Suppressor macrophage (primary cell): ENCODE measurements around the gene ERC1.
"Not testable (repeated sequence)": the region's sequence is repeated elsewhere in the genome, so short reads cannot be mapped to it uniquely, and the experiment has no call there.

ENCODE experiments used
- DNase-seq, 4 experiments: peaks; one replicate each; pipeline ENCODE4 v3.0.0-alpha.2; 2020 to 2022

ERC1 gene

DNA sequence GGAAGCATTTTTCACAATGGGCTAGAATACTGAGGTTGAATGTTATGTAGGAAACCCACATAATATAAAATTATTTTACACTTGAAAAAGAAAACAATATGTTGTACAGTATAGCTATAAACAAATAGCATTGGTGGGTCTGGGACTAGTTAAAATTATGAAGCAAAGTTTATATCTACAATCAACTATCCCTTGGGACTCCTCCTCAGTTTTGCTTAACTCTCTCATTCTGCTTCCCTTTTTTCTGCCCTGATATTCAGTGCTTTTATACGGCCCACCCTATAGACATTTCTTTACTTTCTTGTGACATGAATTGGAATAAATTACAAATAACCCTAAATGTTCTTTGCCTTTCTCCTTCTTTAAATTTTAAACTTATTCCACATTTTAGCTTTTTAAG lies 302.9 kb downstream of the ERC1 start:
- no peak for DNase-seq

DNA sequence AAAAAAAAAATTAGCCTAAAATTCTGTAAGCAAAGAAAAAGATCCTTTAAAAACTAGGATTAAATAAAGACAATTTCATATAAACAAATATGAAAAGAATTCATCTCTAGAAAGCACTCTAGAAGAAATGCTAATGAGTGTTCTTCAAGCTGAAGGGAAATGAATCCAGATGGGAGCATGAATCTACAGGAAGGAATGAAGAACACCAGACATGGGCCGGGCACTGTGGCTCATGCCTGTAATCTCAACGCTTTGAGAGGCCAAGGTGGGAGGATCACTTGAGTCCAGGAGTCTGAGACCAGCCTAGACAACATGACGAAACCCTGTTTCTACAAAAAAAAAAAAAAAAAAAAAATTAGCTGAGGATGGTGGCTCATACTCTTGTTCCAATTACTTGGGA lies 306.2 kb downstream of the ERC1 start:
- no peak for DNase-seq

DNA sequence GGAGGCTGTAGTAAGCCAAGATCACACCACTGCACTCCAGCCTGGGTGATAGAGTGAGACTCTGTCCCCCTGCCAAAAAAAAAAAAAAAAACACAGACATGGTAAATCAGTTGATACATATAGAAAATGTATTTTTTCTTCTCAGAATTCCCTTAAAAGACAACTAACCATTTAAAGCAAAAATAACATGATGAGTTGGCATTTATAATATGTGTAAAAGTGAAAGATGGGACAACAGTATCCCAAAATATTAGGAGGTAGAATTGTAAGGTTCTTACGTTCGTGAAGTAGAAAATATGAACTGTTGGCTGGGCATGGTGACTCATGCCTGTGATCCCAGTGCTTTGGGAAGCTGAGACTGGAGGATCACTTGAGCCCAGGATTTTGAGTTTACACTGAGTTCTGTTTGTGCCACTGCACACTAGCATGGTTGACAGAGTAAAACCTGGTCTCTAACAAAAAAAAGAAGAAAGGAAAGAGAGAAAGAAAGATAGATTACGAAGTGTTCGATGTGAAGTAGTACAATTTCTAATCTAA lies 306.7 kb downstream of the ERC1 start:
- no peak for DNase-seq

DNA sequence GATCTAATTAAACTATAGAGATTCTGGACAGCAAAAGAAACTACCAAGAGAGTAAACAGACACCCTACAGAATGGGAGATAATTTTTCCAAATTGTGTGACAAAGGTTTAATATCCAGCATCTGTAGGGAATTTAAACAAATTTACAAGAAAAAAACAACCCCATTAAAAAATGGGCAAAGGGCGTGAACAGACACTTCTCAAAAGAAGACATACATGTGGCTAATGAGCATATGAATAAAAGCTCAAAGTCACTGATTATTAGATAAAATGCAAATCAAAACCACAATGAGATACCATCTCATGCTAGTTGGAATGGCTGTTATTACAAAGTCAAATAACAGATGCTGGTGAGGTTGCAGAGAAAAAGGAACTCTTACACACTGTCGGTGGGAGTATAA lies 309.4 kb downstream of the ERC1 start:
- no peak for DNase-seq

DNA sequence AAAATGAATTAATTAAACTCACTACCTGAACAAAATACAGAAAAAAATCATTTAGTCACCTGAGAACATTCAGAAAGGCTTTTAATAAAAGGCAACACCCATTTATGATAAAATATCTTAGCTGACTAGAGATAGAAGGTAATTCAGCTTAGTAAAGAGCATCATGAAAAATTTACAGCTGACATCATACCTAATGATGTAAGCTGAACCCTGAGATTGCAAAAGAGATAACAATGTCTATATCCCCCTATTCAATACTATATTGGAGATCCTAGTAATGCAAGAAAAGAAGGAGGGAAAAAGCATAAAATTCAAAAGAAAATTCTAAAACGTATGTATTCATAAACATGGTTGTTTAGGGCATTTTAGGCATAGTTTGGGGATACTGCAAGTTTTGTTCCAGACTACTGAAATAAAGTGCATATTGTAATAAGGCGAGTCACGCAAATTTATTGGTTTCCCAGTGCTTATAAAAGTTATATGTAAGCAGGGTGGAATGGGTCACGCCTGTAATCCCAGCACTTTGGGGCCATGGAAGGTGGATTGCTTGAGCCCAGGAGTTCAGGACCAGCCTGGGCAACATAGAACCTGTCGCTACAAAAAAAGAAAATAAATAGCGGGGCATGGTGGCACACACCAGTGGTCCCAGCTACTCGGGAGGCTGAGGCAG lies 311.3 kb downstream of the ERC1 start:
- DNase-seq, result no peak

DNA sequence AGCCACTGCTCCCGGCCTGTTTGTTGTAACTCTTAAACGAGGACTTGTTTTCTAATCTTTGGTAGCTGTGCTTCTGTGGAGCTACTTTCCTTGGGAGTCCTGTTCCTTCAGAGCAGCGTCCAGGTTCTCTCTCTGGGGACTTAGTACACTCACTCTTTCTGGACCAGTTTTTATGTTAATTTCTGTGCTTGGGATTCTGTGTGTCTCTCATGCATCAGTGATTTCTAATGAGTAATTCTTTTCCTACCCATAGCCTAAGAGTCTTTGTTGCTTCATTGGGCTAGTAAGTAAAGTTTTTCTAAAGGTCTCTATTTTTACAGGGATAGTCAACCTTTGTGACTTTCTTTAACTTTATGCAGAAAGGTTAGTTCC lies 314.0 kb downstream of the ERC1 start:
- no peak for DNase-seq

DNA sequence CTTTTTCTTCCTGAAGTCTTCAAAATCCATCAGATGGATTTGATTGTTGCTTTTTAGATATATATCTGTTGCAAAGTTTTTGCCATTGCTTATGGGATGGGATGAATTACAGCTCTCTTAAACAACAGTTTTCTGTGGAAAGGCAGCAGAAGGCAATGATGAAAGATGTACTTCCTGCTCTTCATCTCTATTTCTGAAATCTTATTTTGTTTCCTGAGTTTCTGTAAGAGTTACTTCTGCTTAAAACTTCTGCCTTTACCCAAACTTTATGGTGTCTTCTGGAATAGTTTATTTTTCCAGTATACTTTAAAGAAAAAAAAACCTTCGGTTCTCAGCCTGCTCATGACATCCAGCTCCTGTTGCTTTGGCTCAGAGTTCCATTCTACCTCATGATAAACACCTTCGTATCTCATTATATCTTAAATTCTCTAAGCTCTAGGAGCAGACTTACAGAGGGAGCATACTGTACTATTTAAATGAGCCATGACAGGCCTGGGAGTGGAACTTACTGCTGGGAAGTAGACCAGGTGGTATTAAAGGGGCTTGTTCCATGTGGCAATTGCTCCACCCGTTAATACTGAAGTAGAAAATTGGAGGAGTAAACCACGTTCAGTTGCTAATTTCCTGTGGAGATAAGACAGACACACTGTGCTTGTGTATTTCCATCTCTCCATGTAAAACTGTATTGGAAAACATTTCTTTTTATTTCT lies 314.9 kb downstream of the ERC1 start:
- peak; percentile 7 to 69 (median 36) for DNase-seq

DNA sequence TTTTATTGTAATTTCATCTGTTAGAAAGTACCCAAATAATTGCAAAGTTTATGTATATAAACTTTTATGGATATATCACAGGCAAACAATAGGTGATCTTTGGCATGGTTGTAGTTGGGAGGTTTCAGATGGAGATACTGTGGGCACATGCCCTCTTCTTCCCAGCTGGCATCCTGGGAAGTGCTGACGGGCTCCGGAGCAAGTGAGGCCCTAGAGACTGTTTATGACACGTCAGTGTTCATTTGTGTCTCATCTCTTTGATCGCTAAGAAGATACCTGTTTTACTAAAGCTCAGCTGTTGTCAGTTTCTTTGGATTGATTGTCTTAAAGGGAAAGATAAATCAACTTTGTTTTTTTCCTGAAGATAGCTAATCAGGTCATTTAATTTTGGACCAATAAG lies 315.8 kb downstream of the ERC1 start:
- DNase-seq, result no peak

DNA sequence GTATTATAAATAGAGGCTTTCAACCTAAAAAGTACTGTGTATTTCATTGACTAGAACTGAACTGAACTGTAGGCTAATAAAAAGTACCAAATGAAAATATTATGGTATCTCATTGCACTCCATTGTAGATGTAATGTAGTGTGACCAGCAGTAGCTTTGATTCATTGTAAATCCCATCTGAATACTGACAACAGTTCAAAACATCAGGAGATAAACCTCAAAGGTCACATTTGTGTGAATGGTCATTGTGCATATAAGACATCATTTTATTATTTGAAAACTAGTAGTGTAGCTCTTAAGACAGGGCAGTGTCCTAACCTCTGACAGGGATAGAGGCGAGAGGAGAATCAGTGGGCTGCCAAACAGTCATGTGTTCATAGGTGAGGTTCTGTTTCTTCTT lies 316.8 kb downstream of the ERC1 start:
- DNase-seq, result no peak

DNA sequence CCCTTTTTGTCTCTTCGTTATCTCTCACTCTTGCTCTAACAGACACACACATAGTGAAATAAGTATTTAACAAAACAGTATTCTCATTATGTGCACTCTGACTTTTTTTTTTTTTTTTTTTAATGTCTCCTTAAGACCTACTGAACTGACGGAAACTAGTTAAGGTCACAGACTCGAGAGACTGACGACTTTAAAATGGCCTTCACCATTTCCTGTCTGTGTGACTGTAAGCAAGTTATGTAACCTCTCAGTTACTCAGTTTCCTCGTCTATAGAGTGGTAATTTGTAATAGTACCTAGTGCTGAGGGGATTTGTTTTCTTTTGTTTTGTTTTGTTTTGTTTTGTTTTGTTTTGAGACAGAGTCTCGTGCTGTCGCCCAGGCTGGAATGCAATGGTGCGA lies 318.6 kb downstream of the ERC1 start:
- peak; percentile 14 to 50 (median 28) for DNase-seq

DNA sequence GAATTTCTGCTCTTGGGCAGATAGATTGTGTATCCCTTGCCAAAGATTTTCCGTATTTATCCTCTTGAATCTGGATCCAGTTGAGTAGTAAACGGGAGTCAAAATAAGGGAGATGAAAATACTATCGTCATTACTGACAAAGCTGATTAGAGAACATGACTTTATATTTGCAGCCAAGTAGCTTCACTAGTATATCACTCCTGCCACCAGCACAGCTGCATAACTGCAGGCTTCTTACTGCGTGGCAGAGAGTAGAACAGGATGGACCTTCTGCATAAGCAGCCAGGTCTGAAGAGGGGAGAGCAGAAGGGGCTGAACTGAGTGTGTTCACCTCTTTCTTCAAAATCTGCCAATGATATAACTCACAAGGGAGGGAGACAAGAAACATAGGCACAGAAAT lies 319.6 kb downstream of the ERC1 start:
- no peak for DNase-seq

DNA sequence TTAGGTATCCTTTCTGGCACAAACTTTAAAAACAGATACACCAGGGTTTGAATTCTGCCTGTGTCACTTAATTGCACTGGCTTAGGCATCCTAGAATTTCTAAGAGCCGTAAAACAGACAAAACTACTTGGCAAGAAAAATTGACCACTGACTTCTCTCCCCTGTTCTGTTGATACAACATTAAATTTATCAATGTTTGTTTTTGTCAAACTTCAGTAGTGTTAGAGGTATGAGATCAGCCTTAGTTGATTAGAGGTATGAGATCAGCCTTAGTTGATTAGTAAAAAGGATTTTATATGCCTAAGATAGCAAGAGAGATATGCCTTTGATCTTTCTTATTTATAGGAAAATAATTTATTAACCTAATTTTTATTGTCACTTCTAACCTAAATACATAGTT lies 320.1 kb downstream of the ERC1 start:
- DNase-seq, result no peak

DNA sequence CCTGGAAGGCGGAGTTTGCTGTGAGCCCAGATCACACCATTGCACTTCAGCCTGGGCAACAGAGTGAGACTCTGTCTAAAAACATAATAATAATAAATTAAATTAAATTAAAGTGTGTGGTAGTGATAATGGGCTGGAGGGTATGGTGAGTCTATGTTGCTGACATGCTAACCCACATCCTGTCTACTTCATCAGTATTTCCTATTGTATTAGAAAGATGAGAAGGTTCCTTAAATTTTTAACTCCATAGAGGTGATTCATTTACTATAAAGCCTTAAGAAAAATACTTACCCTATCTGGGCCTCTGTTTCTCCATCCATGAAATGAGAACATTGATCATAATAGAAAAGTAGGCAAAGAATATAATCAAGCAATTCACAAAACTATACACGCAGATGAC lies 322.9 kb downstream of the ERC1 start:
- DNase-seq, result no peak

DNA sequence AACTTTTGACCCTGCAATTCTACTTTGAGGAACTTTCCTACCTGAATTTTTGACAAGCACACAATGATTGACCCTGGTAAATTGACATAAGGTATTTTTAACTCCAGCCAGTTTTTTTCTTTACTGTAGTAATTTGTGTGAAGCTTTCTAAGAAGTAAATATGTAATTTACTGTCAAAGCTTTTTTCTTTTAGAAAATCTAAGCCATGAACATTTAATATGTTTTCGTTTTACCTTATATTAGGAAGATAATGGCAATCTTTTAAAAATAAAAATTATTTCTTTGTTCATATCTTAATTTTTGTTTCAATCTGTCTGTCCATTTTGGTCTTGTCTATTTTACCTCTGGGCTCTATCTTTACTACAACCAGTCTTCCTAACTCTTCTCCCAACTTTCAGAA lies 323.5 kb downstream of the ERC1 start:
- no peak for DNase-seq

DNA sequence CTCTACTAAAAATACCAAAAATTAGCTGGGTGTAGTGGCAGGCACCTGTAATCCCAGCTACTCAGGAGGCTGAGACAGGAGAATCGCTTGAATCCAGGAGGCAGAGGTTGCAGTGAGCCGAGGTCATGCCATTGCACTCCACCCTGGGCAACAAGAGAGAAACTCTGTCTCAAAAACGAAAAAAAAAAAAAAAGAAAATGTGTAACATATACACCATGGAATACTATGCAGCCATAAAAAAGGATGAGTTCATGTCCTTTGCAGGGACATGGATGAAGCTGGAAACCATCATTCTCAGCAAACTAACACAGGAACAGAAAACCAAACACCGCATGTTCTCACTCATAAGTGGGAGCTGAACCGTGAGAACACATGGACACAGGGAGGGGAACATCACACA lies 326.0 kb downstream of the ERC1 start:
- DNase-seq, result not testable (repeated sequence)

DNA sequence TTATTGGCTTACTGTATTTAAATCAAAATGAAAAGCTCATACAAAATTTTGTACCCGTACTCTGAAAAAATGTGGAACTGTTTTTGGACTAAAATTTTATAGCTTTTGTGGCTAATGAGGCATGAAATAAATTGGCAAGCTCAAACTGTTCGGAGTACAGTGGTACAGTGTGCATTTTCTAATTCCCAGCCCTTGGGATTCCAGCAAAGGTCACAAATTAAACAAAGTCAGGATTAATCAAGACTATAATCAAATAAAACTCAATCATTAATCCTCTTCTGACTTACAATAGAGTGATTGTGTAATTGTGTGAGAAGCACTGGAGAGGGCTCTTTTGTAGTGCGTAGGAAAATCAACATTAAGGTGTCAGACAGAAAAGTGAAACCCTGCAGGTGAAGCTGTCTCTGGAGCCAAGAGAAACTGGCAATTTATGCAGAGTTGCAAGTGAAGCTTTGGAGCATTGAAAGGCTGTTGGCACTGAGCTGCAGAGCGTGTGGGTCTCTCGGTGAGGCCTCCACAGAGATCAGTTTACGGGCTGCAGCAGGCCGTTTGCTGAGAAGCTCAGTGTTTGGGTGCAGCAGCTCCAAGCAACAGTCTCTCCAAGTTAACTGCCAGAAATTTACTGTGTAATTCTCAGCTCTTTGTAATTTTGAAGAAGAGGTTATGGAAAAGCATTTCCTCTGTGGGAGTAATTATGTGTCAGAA lies 327.5 kb downstream of the ERC1 start:
- DNase-seq, result peak in 3 of 4 experiments; percentile 19 to 38 (median 36)

DNA sequence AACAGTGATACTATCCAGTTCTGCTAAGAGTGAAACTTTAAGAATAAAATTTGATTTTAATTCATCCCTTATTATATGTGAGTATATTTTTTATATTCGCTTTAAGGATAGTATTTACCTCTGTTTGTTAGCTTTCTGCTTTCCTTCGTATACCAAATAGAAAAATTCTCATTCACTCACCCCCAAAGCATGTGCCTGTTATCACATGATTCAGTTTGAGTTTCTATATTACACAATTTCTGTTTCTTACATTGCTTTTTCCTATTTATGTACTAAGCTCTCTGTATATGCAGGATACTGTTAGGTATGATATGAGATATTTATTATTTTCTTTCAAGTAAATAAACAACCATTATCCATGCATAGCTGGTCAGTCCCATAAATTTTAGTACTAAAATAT lies 328.2 kb downstream of the ERC1 start:
- peak in 2 of 4 experiments; percentile 38 to 61 for DNase-seq

DNA sequence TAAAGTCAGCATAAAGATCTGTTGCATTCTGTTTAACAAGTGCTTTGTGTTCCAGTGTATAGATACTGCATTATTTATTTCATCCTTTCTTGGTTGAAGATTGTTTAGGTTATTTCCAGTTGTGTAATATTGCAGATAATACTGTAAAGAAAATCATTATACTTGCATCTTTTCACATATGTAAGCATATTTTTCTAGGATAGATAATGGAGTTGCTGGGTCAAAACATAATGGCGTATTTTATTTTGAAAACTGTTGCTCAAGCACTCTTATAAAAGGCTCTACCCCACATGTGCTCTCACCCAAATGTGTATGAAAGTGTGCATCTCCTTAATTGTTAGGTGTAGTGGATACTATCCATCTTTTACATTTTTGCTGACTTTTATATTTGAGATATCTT lies 329.0 kb downstream of the ERC1 start:
- DNase-seq, result no peak

DNA sequence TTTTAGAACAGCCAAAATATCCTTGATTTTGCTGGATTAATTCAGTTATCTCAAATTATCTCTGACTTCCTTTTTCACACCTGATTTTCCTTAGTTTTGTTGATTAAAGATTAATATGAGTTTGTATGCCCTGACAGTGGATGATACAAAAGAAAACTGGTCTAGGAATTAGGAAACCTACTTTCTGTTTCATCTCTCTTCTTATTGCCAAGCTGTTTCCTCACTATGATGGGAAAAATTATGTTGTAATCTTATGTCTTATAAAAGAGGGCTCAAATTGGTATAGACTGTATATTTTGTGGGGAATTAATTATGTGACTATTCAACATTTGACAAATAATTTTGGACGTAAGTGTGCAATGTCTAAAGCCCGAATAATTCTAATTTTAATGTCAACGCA lies 331.8 kb downstream of the ERC1 start:
- DNase-seq, result peak in 2 of 4 experiments; percentile 14 to 30

DNA sequence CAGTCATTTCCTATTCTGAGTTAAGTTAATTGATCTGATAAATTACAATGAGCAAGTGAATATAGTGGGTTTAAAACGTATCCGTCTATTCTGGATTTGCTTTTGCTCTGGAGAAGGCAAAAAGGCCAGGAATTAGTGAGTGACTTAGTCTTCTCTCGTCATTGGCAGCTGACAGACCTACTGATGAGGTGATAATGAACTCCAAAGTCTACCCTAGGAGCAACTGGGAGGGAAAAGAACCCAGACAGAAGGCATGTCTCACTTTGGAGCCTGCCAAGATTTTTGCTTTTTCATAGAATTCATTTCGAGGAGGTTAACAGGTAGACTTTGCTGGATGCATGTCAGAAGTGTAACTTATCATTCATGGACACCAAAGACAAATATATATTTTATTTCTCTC lies 333.1 kb downstream of the ERC1 start:
- DNase-seq, result no peak

DNA sequence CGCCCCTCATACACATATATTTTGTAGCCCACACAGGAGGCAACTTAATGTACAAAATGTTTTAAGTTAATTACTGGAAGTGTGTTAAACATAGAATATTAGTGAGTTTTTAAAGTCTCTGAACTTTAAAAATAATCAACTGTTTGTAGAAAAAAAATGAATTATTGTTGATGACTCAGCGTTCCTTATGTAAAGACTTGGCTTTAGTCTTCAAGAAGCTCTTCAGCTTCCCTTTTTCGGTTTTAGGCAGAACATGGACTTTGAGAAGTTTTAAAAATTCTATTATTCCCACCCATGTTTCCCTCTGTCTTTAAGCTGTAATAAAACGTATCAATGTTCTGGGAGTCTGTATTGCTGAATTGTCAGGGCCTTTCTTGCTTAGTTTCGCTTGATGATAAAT lies 333.9 kb downstream of the ERC1 start:
- DNase-seq, result peak; percentile 20 to 79 (median 42)

DNA sequence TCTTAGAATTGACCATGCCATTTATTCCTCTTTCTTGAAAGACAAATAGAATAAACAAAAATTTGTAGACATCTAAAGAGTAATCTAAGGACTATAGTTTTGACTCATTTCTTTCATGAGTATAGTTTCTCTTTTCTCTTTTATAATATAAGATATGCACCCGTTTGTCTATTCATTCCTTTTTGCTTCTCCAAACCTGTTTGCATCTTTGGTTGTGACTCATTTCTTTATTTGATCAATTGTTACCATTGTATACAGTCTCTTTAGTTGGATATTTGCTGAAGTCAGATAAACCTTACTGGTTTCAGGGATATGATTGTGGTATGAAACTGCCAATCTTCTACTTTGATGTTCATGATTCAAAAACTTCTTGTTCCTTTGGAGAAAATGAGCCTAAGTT lies 334.6 kb downstream of the ERC1 start:
- DNase-seq, result no peak

DNA sequence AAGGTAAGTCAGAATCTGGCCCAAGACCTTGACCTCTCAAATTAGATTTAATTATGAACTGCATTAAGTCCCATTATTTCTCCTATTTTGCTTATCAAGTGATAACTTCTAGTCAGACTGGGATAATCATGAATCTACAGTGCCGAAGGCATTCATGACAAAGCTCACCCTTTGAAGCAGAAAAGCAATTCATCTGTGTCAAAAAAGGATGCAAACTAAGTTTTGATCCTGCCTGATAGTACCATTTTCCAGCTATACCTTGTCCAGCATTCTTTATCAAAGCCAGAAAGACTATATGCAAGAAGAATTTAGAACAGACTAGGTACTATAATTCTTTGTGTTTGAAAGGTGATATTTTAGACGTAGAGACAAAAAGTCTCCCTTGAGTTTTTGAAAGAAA lies 335.2 kb downstream of the ERC1 start:
- DNase-seq, result no peak

DNA sequence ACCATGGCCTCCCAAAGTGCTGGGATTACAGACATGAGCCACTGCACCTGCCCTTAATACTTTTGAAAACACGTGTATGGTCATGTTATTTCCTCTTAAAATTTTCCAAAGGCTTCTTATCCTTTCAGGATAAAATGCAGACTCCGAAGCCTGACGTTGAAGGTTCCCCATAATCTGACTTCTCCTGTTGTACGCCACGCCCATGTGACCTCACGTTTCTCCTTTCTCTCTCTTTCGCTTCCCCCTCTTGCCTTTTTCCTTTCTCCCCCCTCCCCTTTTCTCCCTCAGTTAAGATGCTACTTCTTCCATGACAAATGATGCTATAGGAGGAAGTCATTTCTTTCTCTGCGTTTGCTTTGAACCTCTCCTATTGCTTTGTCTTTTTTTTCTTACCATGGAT lies 337.4 kb downstream of the ERC1 start:
- DNase-seq, result peak; percentile 84 to 92 (median 88)
